ENCODE measurements around the gene TCTN3.
"Not testable (repeated sequence)": the region's sequence is repeated elsewhere in the genome, so short reads cannot be mapped to it uniquely, and the experiment has no call there.

The TCTN3 gene

DNA sequence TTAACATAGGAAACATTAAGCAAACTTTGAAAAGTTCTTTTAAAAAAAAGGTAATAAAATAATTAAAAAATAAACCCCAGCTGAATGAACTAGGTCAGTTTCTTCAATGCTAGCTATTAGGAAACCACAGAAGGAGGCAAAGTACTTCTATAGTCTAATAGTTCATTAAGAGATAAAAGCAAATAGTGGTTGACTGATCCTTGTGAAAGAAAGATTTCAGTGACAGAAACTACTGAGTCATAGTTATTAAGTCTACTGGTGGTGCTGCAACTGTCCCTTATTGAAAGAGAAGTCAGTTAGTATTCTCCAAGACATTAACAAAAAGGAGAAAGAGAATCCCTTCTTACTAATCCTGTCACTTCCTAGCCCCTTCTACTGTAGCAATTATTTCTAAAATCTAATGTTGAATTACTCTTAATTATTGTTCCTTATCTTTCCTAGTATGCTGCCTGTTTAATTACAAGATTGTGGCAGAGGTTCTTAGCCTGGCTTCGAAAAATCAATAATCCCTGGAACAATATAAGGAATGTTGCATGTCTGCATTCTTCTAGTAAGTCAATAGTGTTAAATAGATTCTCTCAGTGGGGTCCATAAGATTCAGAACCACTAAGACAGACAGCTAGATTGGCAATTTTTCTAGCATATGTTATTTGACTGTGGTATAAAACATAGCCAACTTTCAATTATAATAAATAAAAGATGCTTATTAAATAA lies 18.2 kb downstream of the TCTN3 start:
- no peak for DNase-seq

DNA sequence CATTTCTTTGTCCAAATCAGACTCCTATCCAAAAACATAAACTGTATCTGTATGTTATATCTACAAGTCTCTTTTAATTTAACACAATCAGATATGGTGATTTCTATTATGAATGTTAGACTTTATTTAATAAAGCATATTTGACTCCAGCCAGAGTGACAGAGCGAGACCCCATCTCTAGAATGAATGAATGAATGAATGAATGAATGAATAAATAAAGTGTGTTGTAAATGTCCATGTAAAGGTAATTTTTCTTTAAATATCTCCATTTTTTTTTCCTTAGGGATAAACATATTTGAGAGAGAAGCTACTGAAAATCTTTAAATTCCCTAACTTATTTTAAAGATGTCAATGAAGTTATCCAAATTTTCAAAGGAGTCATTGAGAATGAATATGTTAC lies 19.1 kb downstream of the TCTN3 start:
- no peak for DNase-seq

- DNase-seq = not testable (repeated sequence)
These were observed 21.1 kb downstream of the TCTN3 start for GRCh38 chr10:95672641-95673040.

DNA sequence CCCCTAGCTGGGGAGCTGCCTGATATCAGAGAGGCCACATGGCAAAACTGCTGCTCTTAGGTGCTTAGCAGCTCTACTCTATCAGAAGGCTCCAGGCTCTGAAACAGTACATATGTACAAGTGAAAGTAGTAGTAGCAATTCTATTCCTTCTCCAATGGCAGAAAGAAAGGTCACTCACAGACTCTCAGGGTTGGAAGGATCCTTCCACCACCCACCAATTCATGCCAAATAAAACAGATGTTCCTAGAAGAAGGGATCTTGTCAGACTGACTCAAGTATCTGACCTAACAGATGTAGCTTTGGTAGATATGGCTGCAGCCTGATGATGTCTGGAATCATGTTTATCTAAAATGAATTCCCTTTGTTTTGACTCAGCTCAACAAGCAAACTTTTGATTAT lies 29.2 kb downstream of the TCTN3 start:
- DNase-seq = no peak

GRCh38 chr10:95663496-95663895 lies 30.2 kb downstream of the TCTN3 start:
- no peak for DNase-seq

DNA sequence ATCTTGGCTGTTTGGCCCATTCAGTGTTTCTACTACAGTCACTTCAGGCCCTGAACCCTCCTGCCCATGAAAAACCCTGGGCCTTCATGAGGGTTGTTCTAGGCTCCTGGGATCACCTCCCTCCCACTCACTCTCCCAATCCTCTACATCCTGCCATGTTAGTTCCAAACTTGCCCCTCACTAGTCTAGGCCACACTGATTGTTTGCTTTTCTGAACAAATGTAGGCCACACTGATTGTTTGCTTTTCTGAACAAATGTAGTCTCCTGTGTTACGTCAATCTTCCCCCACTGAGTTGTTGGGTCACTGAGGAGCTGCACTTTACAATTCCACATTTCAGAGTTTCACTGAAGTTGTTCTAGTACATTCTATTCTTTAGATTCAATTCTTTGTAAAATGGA lies 31.9 kb downstream of the TCTN3 start:
- peak; percentile 78 for DNase-seq

- DNase-seq = no peak
These were observed 33.4 kb downstream of the TCTN3 start for GRCh38 chr10:95660283-95660682.

- no peak for DNase-seq
These were observed 36.5 kb downstream of the TCTN3 start for GRCh38 chr10:95657250-95657649.

GRCh38 chr10:95656291-95657164 lies 37.2 kb downstream of the TCTN3 start, which contains the start of gene ALDH18A1:
Gene ALDH18A1 (minus strand): TSS chr10:95656711. CDS start chr10:95653377, 3,334 bp downstream.
- peak; percentile 80 for DNase-seq

DNA sequence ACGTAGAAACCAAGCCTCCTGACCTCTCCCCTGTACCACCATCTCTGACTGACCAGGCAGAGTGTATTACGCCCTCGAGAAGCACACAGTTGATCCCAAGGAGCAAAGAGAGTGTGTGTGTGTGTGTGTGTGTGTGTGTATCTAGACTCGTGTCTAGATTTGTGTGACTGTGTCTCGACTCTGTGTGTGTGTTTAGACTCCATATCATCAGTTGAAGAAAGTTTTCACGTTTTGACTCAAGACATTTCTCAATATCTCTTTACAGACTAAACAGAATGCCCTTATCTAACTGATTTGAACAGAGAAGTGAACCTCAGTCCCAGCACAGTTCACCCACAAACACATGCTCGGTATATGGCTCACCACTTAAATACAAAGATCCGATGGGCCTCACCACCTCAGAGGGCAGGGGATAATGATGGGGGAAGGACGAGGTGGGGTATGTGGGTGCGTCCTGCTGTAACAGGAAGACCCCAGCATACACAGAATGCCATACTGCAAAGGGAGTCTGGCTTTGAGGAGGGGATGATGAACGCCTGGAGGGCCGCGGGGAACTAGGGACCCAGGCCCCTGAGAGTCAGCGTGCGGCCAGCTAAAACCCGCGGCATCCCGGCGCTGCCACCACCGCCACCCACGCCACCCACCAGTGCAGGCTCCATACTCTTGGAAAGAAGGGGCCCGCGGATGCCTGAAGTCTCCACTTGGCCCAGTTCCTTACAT lies 38.0 kb downstream of the TCTN3 start:
- DNase-seq = peak; percentile 42

DNA sequence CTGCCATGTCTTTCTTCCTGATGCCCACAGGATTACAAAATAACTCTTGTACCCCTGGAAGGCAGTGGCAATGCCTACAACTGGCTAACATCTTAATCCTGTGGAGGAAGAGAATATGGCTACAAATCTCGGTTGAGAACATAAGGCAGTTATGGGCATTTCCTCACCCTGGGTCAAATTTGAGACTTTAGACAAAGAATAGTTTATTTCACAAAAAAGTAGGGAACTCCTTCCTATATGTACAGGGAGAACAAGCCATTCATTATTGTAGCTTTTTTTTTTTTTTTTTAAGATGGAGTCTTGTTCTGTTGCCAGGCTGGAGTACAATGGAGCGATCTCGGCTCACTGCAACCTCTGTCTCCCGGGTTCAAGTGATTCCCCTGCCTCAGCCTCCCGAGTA lies 39.8 kb downstream of the TCTN3 start:
- DNase-seq = no peak

DNA sequence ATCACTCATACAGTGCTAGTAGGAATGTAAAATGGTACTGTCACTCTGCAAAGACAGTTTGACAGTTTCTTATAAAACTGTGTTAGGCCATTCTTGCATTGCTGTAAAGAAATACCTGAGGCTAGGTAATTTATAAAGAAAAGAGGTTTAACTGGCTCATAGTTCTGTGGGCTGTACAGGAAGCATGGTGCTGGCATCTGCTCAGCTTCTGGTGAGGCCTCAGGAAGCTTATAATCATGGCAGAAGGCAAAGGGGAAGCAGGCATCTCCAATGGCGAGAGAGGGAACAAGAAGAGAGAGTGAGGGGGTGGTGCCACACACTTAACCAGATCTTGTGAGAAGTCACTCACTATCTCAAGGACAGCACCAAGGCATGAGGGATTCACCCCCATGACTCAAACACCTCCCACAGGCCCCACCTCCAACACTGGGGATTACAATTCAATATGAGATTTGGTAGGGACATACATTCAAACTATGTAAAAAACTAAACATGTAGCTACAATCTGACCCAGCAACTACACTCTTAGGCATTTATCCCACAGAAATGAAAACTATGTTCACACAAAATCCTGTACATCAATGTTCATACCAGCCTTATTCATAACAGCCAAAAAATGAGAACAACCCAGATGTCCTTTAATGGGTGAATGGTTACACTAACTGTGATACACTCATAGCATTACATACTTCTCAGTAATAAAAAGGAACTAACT lies 42.2 kb downstream of the TCTN3 start:
- DNase-seq = no peak

DNA sequence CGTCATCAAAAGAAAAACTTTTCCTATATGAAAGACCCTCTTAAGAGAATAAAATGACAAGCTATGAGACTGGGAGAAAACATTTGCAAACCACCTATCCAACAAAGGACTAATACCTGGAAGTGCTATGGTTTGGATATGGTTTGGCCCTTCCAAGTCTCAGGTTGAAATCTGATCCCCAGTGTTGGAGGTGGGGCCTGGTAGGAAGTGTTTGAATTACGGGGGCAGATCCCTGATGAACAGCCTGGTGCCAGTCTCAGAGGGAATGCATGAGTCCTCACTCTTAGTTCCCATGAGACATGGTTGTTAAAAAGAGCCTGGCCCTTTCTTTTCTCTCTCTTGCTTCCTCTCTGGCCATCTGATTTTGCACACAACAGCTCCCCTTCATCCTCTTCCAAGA lies 43.5 kb downstream of the TCTN3 start:
- DNase-seq = peak; percentile 23

GRCh38 chr10:95648138-95648537 lies 45.6 kb downstream of the TCTN3 start:
- DNase-seq = no peak

DNA sequence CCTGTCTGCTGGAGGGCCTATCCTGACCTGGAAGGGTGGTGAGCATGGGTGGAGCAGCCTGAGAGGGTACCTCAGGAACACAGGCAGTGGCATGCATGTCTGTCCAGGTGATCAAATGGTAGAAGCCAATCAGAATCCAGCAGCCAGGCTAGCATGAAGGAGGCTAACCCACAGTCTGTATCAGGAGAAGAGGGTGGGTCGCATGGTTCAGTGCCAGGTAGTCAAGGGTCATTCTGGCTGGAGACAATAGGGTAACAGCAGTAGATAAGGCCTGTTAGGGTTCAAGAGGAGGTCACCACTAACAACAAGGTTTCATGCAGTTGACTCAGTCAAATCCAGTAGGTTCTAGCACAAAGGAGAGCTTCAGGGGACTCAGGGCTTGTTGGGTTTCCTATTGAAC lies 47.6 kb downstream of the TCTN3 start:
- DNase-seq = no peak

GRCh38 chr10:95644901-95645300 lies 48.8 kb downstream of the TCTN3 start:
- DNase-seq = no peak

GRCh38 chr10:95640891-95641315 lies 52.8 kb downstream of the TCTN3 start:
- no peak for DNase-seq

DNA sequence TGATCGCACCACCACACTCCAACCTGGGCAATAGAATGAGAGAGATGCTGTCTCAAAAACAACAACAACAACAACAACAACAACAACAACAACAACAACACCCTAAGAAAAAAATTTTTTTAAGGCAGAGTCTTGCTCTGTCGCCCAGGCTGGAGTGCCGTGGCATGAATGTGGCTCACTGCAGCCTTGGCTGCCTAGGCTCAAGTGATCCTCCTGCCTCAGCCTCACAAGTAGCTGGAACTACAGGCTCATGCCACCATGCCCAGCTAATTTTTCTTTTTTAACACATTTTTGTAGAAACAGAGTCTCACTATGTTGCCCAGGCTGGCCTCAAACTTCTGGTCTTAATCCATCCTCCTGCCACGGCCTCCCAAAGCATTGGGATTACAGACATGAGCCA lies 55.8 kb downstream of the TCTN3 start:
- DNase-seq = no peak

GRCh38 chr10:95637140-95637539 lies 56.6 kb downstream of the TCTN3 start:
- no peak for DNase-seq

GRCh38 chr10:95635319-95635733 lies 58.4 kb downstream of the TCTN3 start:
- DNase-seq = peak; percentile 62

- peak; percentile 15 for DNase-seq
These were observed 64.9 kb downstream of the TCTN3 start for GRCh38 chr10:95628786-95629185.

GRCh38 chr10:95626500-95626899 lies 67.2 kb downstream of the TCTN3 start:
- DNase-seq = no peak

DNA sequence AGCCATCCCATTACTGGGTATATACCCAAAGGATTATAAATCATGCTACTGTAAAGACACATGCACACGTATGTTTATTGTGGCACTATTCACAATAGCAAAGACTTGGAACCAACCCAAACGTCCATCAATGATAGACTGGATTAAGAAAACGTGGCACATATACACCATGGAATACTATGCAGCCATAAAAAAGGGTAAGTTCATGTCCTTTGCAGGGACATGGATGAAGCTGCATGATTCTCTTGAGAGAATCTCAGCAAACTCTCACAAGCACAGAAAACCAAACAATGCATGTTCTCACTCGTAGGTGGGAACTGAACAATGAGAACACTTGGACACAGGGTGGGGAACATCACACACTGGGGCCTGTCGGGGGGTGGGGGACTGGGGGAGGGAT lies 73.3 kb downstream of the TCTN3 start:
- DNase-seq = not testable (repeated sequence)

Measured in NCI-H69 (cell line).